Left lobe of liver (tissue), 2 donors: ENCODE results near the gene IDH1. TPM values are rescaled to one million over a fixed set of nuclear protein-coding genes. Genes with fewer than 3 reads are reported as not detected.
A peak's percentile ranks its signal among the peaks of the same experiment; 100 is the strongest.
"Not testable (repeated sequence)": the region's sequence is repeated elsewhere in the genome, so short reads cannot be mapped to it uniquely, and the experiment has no call there.

Experiments
- ATAC-seq: fragments of 200-7000 bp; cut with Tn5 transposase; one replicate; pipeline ENCODE4 v1.9.1; 2020; ENCODE audit warnings: mild to moderate bottlenecking, moderate library complexity
- DNase-seq: peaks from one replicate; pipeline ENCODE4 v3.0.0-alpha.2; 2020; ENCODE audit warnings: low spot score
- total RNA-seq: library from RNA; stranded (reverse); gene quantifications from one replicate; pipeline ENCODE4 v1.2.1, GENCODE V29; 2021
- donor health status: DM: no; HTN: no; CAD: no; lungs with moderate emphysema.
- donor health status: DM: no; HTN: yes; CAD: no.

IDH1 gene
- total RNA-seq, 1 donor from 2014 or later: 293 TPM

DNA sequence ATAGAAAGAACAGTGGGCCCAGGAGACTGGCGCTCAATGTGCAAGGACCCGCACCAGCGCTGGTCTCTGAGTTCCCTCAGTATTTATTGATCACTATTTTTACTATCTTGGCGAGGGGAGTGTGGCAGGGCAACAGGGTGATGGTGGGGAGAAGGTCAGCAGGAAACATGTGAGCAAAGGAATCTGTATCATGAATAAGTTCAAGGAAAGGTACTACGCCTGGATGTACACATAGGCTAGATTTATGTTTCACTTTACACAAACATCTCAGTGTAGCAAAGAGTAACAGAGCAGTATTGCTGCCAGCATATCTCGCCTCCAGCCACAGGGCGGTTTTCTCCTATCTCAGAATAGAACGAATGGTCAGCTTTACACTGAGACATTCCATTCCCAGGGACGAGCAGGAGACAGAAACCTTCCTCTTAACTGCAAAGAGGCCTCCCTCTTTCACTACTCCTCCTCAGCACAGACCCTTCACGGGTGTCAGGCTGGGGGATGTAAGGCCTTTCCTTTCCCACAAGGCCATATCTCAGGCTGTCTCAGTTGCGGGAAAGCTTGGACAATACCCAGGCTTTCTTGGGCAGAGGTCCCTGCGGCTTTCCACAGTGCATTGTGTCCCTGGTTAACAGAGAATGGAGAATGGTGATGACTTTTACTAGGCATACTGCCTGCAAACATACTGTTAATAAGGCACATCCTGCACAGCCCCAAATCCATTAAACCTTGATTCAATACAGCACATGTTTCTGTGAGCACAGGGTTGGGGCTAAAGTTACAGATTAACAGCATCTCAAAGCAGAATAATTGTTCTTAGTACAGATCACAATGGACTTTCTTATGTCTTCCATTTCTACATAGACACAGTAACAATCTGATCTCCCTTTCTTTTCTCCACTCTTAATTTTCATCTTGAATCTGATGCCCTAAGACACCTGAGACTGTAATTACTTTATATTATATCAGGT, 2.3 kb upstream of the IDH1 start:
- DNase-seq: not testable (repeated sequence)

DNA sequence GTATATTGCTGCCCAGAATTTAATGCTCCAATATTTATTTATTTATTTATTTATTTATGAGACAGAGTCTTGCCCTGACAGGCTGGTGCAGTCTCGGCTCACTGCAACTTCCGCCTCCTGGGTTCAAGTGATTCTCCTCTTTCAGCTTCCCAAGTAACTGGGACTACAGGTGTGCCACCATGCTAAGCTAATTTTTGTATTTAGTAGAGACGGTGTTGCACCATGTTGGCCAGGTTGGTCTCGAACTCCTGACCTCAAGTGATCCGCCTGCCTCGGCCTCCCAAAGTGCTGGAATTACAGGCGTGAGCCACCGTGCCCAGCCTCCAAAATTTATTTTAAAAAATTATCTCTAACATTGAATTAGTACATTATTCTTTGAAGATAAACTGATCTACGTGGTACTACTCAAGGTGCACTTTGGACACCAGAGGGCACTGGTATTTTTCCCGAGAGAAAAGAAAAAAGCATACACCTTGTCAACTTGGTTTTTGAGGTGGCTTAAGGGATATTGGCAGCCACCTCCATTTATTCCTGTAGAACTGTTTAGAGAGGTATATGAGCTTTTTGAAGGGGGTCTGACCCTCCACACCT, 1.4 kb upstream of the IDH1 start:
- ATAC-seq (no peak), DNase-seq (no peak)

More for the DNA sequence above, 2.3 kb upstream of the IDH1 start:
- not testable (repeated sequence) for ATAC-seq

DNA sequence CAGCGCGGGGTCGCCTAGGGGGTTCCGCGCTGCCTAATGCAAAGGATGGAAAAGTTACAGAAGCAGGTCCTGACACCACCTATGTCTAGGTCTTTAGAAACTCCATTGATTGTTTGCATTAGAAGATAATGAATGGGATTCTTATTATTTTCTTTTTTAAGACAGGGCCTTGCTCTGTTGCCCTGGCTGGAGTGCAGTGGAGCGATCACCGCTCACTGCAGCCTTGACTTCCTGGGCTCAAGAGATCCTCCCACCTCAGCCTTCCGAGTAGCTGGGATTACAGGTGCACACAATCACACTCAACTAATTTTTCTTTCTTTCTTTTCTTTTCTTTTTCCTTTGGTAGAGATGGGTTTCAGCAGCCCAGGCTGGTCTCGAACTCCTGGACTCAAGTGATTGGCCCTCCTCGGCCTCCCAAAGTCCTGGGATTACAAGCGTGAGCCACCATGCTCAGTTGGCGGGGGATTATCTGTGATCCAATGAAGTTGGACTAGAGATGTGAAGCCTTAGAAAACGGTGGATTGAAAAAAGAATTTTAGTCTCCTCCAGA, 761 bp upstream of the IDH1 start:
- DNase-seq (no peak), ATAC-seq (no peak)

DNA sequence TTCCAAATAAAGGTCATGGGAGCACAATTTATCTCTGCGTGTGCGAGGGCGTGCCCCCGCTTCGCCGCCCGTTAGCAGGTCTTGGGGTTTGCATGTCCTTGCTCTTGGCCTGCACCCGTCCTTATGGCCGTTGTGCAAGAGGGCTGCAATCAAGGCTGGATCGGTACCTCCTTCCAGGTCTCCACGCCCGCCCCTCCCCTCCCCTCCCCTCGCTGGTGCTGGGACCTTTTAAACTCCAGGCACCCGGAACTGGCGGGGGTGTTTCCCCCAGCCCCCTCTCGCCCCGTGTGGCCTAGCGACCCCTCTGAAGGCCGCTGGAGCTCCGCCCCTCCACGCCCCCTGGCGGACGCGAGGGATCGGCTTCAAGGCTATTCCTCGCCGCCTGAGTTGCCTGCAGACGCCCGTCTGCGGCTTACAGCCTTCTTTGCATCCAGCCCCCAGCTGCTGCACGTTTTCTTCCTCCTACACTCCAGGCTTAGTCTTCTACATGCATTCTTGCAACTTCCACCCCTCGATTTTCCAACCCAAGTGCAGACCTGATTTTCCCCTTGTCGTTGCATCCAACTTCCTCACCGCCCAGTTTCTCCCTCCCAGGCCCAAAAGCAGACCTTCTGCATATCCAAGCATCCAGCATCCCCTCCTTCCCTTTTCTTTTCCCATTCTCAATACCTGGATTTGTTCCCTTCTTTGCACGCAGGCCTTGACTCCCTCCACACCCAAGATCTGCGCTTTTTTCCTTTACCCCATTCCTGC, 577 bp downstream of the IDH1 start:
- ATAC-seq: peak; percentile 75
- DNase-seq: peak; percentile 98

DNA sequence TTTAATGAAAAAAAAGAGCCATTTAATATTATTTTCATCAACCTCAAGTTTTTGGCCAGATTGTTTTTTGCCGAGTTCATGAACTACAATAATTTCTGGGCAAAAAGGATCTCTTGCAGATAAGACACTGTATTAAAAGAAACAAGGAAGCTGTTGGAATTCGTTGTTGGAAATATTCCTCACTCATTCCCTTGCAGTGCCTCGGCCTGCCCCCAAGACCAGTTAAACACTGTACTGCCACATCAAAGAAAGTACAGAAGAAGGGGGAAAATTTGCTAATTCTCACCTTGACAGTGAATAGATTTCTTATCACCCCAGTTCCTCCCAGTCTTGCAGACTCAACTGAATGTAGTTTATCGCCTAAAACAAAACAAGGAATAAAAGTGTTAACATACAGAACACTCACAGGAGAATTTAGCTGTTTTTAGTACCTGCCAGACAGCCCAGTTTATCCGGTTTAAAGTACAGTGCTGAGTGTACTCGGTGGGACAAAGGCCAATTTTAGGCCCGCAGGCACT, 1.2 kb downstream of the IDH1 start:
- ATAC-seq (no peak), DNase-seq (no peak)

DNA sequence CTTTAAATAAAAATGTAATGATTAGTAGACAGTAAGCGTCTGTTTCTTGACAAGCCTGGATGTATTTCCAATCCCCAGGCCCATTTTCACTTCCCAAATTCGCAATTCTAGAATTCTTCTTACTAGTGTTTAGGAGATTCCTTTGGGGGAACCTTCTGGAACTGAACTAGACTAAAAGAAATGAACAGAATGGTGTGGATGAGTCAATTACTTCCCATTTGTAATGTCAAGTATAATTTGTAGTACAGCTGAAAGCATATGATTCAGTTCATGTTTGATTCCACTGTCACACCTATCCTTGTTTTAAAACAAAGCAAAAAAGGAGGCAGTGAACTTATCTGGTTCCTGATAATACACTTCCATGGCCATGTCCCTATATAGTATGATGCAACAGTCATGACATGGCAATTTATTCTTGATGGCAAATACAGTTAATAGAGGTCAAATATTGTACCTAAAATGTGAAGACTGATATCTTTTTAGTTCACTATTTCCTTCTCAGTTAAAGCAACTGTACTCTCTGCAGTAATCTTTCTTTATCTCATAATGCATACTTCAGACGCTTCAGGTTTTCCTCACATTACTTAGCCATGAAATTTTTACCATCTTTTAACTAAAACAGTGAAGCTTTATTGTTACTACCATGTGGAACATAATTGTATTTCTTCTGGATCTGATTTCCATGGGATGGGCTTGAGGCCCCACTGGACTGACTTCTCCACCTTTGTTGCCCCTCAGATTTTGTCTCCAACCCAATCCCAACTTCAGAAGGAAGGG, 2.0 kb downstream of the IDH1 start:
- DNase-seq (no peak), ATAC-seq (no peak)

DNA sequence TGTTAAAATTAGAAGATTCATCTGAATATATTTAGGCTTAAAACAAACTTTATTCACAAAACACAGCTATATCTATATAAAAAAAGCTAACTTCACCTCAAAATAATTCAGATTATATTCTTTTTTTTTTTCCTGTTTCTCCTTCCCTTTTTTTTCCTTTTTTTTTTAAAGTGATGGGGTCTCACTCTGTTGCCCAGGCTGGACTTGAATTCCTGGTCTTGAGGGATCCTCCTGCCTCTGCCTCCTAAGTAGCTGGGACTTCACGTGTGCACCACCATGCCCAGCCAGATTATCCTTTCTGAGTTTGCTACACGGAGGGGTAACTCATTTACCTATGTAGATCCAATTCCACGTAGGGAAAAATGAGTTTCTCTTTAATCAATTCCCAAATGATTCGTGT, 3.8 kb downstream of the IDH1 start:
- DNase-seq (no peak), ATAC-seq (no peak)

DNA sequence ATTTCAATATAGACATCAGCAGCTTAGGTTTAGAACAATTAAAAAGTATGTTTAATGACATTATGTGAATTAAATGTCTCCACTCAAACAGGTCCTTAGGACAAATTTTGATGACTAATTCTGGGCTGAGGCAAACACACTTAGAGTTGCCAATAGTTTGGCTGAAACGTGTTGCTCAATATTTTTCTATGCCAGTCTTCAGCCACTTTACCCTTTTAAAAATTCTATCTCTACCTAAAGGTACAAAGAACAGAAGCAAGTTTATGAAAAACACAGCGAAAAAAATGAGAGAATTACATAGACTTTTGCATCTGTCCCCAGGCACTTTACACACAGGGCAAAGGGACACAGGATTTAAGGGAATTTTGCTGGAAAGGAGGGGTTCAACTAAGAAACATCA, 4.5 kb downstream of the IDH1 start:
- DNase-seq (no peak), ATAC-seq (no peak)

DNA sequence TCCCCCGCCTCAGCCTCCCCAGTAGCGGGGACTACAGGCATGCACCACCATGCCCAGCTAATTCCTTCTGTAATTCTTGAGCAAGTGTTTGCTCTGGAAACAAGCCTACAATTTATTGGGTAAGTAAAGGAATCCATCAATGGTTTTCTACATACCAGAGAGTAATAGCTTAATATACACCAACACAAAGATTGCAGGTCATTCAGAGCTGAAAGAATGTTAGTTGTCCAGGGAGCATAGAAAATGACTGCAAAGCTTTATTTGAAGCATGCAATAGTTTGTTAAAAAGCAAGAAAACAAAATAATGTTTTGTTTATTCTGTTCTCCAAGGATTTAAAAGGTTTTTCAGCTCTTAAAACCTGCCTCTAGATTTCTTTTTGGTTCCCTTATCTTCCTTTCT, 5.6 kb downstream of the IDH1 start:
- ATAC-seq (no peak), DNase-seq (no peak)

DNA sequence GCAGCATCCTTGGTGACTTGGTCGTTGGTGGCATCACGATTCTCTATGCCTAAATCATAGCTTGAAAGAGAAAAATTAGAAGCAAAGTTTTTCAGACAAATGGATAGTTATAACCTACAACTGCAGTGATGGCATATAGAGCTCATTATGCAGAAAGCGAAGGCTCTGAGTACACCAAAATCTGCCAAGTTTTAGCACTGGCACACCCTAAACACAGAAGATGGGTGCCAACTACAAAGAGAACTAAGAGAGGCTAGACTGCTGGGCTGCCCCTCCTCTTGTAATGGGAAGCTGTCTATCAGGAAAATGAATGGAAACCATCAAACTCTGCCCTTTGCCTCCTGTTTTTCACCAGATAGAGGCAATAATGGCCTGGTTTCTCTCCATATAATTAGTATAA, 6.3 kb downstream of the IDH1 start:
- DNase-seq: no peak
- no peak for ATAC-seq

DNA sequence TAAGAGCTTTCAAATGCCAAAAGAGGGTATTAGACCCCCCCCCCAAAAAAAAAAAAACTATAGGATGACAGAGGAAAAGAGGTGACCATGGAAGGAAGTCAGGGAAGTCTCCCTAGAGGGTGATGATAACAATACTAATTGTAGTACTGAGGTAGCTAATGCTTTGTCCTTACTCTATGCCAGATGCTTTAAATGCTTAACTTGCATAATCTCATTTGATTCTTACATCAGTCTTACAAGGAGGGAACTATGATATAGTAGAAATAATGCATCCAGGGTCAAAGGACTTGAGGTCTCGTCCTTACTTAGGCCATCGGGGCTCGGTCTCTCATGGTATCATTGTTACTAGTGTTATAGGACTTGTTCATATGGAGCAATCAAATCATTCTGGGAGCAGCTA, 9.1 kb downstream of the IDH1 start:
- ATAC-seq (no peak), DNase-seq (no peak)

DNA sequence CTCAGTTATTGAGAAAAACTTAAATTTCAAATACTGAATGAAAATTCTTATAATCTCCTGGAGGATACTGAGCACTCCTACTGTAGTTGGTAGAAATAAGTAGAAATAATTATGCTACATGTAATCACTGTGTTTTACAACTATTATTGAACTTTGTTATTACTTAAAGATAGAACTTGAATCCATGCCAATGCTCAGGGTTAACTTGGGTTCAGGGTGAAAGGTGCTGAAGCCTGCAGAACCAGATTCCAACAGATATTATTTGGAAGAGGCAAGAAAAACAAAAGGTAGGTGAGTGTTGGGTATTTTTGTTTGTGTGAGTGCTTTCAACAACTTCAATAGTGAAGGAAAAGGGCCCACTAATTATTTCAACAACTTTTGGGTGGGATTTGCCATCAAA, 10.4 kb downstream of the IDH1 start:
- DNase-seq (no peak), ATAC-seq (no peak)

DNA sequence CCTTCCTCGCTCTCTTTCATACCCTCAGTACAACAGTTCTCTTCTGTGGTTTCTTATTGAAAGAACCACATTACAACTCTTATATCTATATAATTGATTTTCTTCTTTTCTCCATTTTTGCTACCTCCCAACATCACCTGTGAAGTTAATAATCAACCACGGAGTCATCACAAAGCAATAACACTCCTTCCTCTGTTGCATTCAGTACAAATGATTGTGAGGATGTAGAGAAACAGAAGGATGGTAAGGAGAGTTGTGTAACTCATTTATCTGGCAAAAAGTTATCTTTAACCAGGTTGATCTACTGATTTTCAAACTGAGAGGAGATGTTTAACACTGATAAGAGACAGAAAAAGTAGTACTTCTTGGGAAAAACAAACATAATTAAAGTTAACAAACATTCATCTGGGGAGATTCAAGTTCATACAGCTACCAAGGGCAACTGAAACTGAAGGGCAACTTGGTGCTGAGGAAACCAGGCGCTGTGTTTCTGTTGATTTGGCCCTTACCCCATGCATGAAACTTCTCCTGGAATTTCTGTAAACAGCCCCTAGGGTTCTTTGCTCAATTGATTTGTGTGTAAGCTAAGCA, 14.2 kb downstream of the IDH1 start:
- no peak for DNase-seq
- peak; percentile 24 for ATAC-seq

DNA sequence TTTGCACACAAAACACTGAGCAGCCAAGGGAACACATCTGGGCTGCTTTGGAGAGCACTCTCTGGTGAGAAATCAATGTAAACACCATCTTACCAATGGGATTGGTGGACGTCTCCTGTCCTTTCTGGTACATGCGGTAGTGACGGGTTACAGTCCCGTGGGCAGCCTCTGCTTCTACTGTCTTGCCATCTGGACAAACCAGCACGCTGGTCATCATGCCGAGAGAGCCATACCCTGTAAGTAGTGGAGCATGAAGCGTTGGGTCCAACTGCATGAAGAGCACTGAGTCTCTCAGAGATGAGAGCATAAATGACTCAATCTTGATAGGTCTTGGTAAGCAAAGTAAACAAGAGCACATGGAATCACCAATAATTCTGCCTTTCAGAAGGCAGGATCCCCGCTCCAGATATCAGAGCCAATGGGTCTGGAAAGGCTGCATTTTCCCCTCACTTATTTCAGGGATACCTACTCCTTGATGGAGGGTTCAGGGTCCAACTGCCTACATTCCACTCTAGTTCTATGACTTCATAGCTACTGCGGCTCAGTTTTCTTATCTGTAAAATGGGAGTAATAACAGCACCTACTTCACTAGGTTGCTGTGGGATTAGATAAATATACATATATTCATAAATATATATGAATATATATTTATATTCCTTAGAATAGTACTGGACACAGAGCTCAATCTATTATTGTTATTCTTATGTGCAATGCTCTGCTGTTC, 14.9 kb downstream of the IDH1 start:
- no peak for DNase-seq

DNA sequence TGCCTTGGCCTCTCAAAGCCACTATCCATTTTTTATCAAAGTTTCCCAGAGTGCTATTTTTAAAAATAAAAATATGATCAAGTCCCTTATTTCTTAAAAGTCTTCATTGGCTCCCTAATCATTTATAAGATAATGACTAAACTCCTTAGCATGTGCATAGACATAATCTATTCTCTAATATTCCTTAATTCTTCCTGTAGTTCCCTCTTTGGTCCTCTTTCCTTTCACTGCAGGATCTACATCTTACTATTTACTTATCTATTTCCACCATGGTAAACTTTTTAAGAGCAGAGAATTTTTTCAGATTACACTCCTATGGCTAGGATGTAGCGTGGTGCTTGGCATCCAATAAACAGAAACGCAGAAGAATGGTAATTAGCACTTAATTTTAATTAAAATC, 19.0 kb downstream of the IDH1 start:
- DNase-seq (no peak), ATAC-seq (no peak)

More for the DNA sequence above, 14.9 kb downstream of the IDH1 start:
- ATAC-seq: no peak

DNA sequence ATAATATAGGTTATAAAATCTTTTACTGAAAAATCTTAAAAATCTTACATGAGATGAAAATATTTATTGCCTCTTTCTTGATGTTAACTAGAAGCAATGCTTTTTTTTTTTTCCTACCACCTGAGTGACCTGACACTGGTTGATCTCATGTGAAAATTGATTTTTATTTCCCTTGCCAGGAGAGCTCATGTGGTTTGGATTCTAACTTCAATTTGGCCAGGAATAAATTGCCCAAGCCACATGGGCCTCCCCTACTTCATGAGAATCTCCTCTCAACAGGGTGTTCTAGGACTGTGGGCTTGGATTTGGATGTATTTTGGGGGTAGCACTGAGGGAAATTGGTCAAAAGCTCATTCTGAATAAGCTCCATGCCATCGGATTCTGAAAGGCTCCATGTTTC, 20.1 kb downstream of the IDH1 start:
- DNase-seq (no peak), ATAC-seq (peak; percentile 77)

DNA sequence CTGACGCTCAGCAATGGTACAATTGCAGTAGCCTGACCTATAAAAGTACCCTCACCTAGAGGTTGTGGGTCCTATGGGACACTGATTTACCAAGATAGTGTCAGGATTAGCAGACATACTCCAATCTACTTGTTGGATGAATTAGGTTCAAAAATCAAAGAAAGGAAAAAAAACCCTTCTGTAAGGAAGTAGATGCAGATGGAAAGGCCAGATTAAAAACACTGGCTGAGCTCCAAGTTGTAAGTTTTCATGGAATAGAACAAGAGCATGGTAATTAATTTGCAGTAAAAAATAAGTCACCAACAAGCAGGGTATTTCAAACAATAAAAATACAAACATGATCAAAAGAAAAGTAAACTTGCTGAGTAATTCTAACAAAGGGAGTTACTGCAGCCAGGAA, 26.4 kb downstream of the IDH1 start:
- ATAC-seq: no peak
- DNase-seq: no peak

DNA sequence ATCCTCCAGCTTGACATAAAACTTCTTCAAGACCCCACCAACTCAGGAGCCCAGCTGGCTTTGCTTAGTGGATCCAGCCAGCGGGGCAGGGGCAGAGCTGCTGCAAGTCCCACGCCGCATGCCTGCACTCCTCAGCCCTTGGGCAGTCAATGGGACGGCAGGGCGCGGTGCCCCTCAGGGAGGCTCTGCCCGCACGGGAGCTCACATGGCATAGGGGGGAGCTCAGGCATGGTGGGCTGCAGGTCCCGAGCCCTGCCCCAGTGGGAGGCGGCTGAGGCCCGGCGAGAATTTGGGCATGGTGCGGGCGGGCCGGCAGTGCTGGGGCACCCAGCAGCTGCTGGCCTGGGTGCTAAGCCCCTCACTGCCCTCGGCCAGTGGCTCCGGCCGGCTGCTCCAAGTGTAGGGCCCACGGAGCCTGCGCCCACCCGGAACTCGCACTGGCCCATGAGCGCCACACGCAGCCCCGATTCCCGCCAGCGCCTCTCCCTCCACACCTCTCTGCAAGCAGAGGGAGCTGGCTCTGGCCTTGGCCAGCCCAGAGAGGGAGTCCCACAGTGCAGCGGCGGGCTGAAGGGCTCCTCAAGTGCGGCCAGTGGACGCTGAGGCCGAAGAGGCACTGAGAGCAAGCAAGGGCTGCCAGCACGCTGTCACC, 27.2 kb downstream of the IDH1 start:
- DNase-seq (no peak), ATAC-seq (no peak)

DNA sequence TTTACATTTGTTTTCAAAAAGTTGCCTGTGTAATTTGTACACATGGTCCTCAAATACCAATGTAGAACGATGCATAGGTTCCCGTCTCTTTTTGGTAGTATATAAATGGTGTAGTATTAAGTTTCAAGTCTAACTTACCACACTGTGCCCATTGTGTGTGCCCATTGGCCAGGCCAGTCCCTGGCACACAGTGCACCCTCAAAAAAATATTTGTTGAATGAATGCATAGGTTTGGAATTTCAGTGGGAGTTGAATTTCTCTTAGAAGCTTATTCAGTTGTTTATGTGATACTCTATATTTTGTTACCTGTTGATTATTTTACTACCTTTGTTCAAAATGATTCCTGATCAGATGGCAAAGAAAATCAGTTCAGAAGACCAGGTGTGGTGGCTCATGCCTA, 30.1 kb downstream of the IDH1 start:
- DNase-seq (no peak), ATAC-seq (no peak)
